ENCODE data around the gene ZNG1F.
"Not testable (repeated sequence)": the region's sequence is repeated elsewhere in the genome, so short reads cannot be mapped to it uniquely, and the experiment has no call there.

ZNG1F gene

GRCh38 chr9:41123396-41123795, 65.7 kb downstream of the ZNG1F start:
- DNase-seq (ENCODE audit: low read depth), result not testable (repeated sequence)

- DNase-seq (ENCODE audit: low read depth), result not testable (repeated sequence)
Measured at GRCh38 chr9:41120696-41121095, 68.4 kb downstream of the ZNG1F start.

DNA sequence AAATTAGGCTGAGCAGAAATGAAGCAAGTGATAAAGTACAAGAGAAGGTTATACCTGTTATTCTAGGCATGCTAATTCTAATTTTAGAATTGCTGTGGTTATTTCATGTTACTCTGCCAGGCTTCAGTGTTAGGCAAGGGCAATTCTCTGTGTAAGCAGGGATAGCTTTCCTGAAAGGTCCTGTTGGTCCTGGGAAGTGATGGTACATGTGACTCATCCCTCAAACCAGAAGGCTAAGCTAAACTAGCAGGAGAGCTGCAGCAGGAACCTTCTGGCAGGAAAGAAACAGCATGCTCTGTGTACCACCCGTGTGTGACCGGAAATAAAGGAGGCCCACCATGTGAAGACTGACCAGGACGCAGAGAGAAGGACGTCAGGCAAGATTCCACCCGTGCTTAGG, 69.4 kb downstream of the ZNG1F start:
- DNase-seq (ENCODE audit: low read depth), result not testable (repeated sequence)

DNA sequence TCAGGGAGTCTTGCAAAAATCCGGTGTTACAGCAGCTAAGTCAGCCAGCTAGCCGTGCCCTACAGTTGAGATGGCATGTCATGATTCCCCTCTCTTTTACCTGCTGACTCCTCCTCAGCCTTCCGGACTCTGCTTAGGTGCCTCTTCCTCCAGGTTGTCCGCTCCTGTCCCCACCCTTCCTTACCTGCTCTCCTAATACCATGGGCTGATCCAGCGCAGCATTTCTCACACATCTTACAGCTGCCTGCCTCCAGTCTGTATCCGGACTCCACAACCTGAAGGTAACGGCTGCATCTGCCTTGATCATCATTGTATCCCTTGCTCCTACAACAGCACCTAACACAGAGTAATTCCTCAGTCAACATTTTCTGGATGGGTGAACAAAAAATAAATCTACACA, 69.8 kb downstream of the ZNG1F start:
- DNase-seq (ENCODE audit: low read depth), result not testable (repeated sequence)

- DNase-seq (ENCODE audit: low read depth), result not testable (repeated sequence)
Measured at GRCh38 chr9:41113348-41113747, 75.8 kb downstream of the ZNG1F start.

GRCh38 chr9:41111414-41111813, 77.7 kb downstream of the ZNG1F start:
- not testable (repeated sequence) for DNase-seq (ENCODE audit: low read depth)

- not testable (repeated sequence) for DNase-seq (ENCODE audit: low read depth)
Measured at GRCh38 chr9:41110913-41111312, 78.2 kb downstream of the ZNG1F start.

GRCh38 chr9:41109253-41109652, 79.9 kb downstream of the ZNG1F start:
- not testable (repeated sequence) for DNase-seq (ENCODE audit: low read depth)

DNA sequence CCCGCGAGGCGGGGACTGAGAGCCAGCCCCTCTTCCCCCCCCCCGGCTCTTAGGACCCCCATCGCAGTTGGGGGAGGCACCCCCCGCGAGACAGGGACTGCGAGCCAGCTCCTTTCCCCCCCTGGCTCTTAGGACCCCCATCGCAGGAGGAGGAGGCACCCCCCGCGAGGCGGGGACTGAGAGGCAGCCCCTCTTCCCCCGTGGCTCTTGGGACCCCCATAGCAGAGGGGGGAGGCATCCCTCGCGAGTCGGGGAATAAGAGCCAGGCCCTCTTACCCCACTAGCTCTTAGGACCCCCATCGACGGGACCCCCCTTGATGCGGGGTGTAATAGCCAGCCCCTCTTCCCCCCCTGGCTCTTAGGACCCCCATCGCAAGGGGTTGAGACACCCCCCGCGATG, 80.3 kb downstream of the ZNG1F start:
- not testable (repeated sequence) for DNase-seq (ENCODE audit: low read depth)

GRCh38 chr9:41106472-41107116, 82.5 kb downstream of the ZNG1F start:
- not testable (repeated sequence) for DNase-seq (ENCODE audit: low read depth)

GRCh38 chr9:41105557-41106253, 83.4 kb downstream of the ZNG1F start:
- DNase-seq (ENCODE audit: low read depth), result not testable (repeated sequence)

GRCh38 chr9:41104542-41104941, 84.6 kb downstream of the ZNG1F start:
- not testable (repeated sequence) for DNase-seq (ENCODE audit: low read depth)

- not testable (repeated sequence) for DNase-seq (ENCODE audit: low read depth)
Measured at GRCh38 chr9:41100508-41100907, 88.6 kb downstream of the ZNG1F start.

DNA sequence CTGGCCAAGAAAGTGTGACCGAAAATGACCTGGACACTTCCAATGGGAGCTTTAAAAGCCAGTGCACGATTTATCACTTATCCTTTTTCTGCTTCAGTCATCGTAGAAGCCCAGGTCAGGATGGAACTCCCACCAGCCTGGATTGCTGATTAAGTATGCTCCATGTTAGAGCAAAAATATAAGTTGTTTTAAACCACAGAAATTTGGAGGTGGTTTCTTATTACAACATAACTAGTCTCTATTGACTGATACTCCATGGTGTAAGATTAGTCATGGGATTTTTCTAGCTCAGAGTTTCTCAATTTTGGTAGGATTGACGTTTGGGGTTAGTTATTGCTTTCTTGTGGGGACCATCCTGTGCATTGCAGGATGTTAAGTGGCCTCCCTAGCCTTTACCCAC, 90.4 kb downstream of the ZNG1F start:
- DNase-seq (ENCODE audit: low read depth), result not testable (repeated sequence)

DNA sequence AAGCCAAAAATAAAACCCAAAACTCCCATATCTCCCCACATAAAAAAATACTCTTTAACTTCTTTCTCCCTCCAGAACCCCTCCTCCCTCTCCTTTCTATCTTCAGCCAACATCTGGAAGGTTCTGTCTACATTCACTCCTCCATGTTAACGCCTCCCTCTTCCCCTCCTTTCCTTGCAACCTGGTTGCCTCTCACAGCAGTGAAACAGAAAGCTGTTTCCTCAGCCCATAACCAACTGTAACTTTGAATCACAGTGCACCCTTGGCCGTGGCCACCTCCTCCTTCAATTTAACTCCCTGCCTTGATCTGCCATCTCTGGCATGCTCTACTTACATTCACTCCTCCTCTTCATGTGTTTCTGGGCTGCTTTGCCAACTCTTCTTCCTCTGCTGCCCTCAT, 94.1 kb downstream of the ZNG1F start:
- not testable (repeated sequence) for DNase-seq (ENCODE audit: low read depth)

DNA sequence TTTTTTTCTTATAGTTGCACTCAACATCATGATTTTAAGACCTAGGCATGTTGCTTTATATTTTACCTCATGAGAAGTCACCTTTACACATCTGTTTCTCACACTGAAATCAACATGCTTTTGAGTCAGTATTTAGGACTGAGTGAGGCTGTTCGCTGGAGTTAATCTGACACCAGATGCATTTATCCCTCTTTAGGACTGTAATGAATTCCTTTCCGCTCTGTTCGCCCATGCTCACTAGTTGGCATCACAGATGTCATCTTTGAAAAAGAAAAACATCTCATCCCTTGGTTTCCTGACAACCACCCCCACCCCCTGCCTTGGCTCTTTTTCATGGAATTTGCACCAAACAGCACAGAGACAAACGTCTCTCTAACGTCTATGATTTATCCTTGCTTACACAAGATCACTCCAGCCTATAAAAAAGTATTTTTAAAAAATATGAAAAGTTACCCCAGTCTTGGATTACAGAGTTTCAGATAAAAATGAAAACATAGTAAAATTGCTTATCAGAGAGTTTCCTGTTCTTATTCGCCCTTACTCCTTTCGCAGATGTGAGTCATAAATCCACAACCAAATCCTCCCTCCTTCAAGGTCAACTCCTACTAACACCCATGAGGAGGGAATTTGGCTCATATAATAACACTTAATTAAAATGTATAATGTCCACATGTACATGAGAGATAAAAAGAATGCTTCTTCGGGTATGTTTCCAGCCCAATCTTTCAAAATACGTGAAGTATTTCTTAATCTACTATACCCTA, 94.9 kb downstream of the ZNG1F start:
- DNase-seq (ENCODE audit: low read depth), result not testable (repeated sequence)

- DNase-seq (ENCODE audit: low read depth), result not testable (repeated sequence)
Measured at GRCh38 chr9:41090922-41091321, 98.2 kb downstream of the ZNG1F start.

DNA sequence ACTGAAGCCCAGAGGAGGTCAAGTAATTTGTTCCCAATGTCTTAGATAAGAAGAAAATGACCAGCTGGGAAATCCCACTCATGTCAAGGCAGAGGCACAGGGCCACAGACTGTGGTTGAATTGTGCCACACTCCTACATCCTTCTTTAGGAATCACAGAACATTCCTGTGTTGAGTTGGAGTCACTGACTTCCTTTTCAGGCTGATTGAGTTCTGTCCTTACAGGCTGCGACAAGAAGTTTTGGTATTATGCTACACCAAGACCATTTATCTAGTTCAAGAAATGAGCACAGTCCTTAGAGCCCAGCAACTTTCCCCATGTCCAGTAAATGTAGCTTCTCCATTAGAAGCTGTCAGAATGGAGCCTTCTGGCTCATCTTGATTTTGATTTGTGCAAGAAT, 98.7 kb downstream of the ZNG1F start:
- not testable (repeated sequence) for DNase-seq (ENCODE audit: low read depth)

- not testable (repeated sequence) for DNase-seq (ENCODE audit: low read depth)
Measured at GRCh38 chr9:41088450-41089059, 100.6 kb downstream of the ZNG1F start.

DNA sequence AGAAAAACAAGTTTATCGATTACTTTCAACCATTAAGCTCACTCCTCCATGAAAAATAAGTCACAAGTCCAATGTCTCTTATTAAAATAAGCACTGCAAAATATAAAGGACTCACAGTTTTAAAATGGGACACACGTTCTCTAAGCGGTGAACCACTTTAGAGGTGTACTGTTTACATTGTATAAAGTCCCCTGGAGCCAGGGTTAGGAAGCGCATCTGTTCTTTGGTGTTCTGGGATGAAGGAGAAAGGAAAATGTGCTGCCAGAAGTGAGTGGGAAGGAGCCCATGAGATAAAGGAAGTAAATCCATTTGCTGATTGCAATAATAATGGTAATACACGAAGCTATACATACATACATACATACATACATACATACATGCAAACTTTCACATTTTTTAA, 101.2 kb downstream of the ZNG1F start:
- not testable (repeated sequence) for DNase-seq (ENCODE audit: low read depth)

GRCh38 chr9:41087157-41087780, 101.8 kb downstream of the ZNG1F start:
- not testable (repeated sequence) for DNase-seq (ENCODE audit: low read depth)

DNA sequence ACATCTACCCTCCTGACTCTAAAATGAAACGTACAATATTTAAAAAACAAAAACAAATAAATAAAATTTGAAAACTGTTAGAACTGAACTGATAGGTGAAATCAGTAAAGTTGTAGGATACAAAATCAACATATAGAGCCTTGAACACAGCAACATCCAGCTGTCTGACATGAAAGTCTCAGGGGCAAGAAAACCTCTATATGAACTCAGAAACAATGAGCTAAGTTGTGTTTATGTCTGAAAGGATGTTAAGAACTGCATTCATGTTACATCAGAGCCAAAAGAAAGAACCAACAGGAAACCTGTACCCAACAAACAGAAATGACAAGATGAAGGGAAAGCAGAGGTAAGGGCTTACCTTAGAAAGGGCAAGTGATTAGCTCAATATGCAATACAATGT, 102.4 kb downstream of the ZNG1F start:
- DNase-seq (ENCODE audit: low read depth), result not testable (repeated sequence)
